Activated CD8-positive, alpha-beta memory T cell treated with anti-CD3 and anti-CD28 coated beads for 4 hours (primary cell): ENCODE data around the gene DNAJC24.
A peak's percentile ranks its signal among the peaks of the same experiment; 100 is the strongest.
"Not testable (repeated sequence)": the region's sequence is repeated elsewhere in the genome, so short reads cannot be mapped to it uniquely, and the experiment has no call there.

Experiments used
- DNase-seq, 2 donors: peaks; one replicate each; pipeline ENCODE4 v3.0.0-alpha.2; 2020; ENCODE audit warnings: low read depth in 2 of 2

DNAJC24 gene

GRCh38 chr11:31369348-31370329 is at the start of gene DNAJC24, which contains the start of gene DCDC1:
Gene DNAJC24, plus strand, starts transcription at chr11:31369860. Its CDS starts 889 bp downstream, at chr11:31370749.
Gene DCDC1, minus strand, starts transcription at chr11:31369739. Its CDS starts 41,459 bp downstream, at chr11:31328280.
- peak; percentile 84 to 85 for DNase-seq

- not testable (repeated sequence) for DNase-seq
Observed at GRCh38 chr11:31321494-31321893, 48.2 kb upstream of the DNAJC24 start.

GRCh38 chr11:31323145-31323544 is 46.5 kb upstream of the DNAJC24 start:
- DNase-seq = no peak

- DNase-seq = no peak
Observed at GRCh38 chr11:31325160-31325559, 44.5 kb upstream of the DNAJC24 start.

- DNase-seq = no peak
Observed at GRCh38 chr11:31326470-31327148, 43.1 kb upstream of the DNAJC24 start.

- DNase-seq = no peak
Observed at GRCh38 chr11:31327417-31327816, 42.2 kb upstream of the DNAJC24 start.

GRCh38 chr11:31328697-31329096 is 41.0 kb upstream of the DNAJC24 start:
- no peak for DNase-seq

GRCh38 chr11:31337806-31338205 is 31.9 kb upstream of the DNAJC24 start:
- no peak for DNase-seq

- DNase-seq = no peak
Observed at GRCh38 chr11:31340903-31341572, 28.6 kb upstream of the DNAJC24 start.

- no peak for DNase-seq
Observed at GRCh38 chr11:31351168-31351567, 18.5 kb upstream of the DNAJC24 start.

GRCh38 chr11:31355131-31355530 is 14.5 kb upstream of the DNAJC24 start:
- DNase-seq = no peak

- no peak for DNase-seq
Observed at GRCh38 chr11:31355817-31356216, 13.8 kb upstream of the DNAJC24 start.

- no peak for DNase-seq
Observed at GRCh38 chr11:31361743-31362142, 7.9 kb upstream of the DNAJC24 start.

GRCh38 chr11:31366795-31367194 is 2.9 kb upstream of the DNAJC24 start:
- no peak for DNase-seq

GRCh38 chr11:31375879-31376278 is 6.2 kb downstream of the DNAJC24 start:
- no peak for DNase-seq

GRCh38 chr11:31383116-31383515 is 13.5 kb downstream of the DNAJC24 start:
- DNase-seq = no peak

GRCh38 chr11:31387379-31387778 is 17.7 kb downstream of the DNAJC24 start:
- DNase-seq = no peak

GRCh38 chr11:31397239-31397834 is 27.7 kb downstream of the DNAJC24 start:
- DNase-seq = no peak

GRCh38 chr11:31404614-31405013 is 35.0 kb downstream of the DNAJC24 start:
- no peak for DNase-seq

- no peak for DNase-seq
Observed at GRCh38 chr11:31408201-31408600, 38.5 kb downstream of the DNAJC24 start.

- no peak for DNase-seq
Observed at GRCh38 chr11:31412946-31413345, 43.3 kb downstream of the DNAJC24 start.

GRCh38 chr11:31414338-31414737 is 44.7 kb downstream of the DNAJC24 start:
- no peak for DNase-seq
